G401 (cell line): ENCODE measurements around the gene TREH. TPM values are rescaled to one million over a fixed set of nuclear protein-coding genes. Genes with fewer than 3 reads are reported as not detected.
A peak's percentile ranks its signal among the peaks of the same experiment; 100 is the strongest.

Experiments
- DNase-seq: peaks from one replicate; pipeline ENCODE4 v3.0.0-alpha.2; 2015; ENCODE audit warnings: low spot score
- in situ Hi-C: cut with HindIII; loops from 2 replicates; pipeline ENCODE4 v1.10.0; 2016; ENCODE audit warnings: low sequenced_read_pairs, mixed read lengths
- total RNA-seq: library from RNA; depleted of rRNA; stranded (reverse); fragments of >200 nt; shearing (Covaris generic); gene quantifications from 2 replicates; pipeline ENCODE4 v1.2.3, GENCODE V29; 2014

Gene TREH
- total RNA-seq, 1 experiment from 2014 or later: not detected

DNA sequence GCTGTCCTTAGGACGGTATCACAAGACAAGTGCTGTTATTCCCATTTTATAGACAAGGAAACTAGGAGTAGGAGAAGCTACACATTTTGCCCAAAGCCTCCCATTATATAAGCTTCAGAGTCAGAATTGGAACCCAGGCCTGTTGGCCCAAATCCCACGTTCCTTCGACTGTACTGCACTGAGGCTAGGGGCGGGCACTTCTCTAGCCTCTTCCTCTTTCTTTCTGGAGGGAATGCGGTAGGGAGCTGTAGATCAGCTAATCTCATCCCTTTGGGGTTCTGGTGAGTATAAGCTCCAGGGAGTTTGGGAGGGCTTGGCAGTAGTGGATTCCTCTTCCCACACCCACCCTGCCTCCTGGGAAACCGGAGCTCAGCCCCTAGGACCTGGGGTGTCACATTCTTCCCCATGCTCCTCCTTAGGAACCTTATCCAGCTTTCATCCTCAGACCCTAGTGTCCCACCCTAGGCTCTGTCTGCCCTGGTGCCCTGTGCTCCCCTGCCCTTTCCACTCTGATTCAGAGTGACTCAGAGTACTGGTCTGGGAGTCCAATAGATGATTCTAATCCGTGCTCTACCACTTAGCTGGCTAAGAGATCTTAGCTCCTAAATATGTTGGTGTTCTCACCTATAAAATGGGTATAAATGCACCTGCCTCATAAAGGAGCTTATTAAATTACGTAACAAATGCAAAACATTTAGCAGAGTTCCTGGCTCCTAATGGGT is 42.7 kb downstream of the TREH start:
- in situ Hi-C loops: no loop called here
- no peak for DNase-seq

DNA sequence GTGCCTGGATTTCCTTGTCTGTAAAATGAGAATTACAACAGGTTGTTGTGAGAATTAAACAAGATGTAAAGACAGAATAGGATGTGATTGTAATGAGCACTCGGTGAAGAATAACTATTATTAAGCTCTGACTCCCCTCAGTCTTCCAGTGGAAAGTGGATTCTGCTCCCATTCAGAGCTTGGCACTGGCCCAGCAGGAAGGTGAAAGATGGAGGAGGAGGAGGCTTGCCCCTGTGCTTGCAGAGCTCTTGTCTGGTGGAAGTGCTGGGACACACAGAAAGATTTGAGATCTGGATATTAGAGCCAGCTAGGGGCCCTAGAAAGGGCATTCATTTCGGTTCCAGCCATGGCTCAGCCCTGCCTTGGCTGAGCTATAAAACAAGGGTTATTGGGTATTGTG is 43.8 kb downstream of the TREH start:
- in situ Hi-C loops: no loop called here
- DNase-seq: no peak

DNA sequence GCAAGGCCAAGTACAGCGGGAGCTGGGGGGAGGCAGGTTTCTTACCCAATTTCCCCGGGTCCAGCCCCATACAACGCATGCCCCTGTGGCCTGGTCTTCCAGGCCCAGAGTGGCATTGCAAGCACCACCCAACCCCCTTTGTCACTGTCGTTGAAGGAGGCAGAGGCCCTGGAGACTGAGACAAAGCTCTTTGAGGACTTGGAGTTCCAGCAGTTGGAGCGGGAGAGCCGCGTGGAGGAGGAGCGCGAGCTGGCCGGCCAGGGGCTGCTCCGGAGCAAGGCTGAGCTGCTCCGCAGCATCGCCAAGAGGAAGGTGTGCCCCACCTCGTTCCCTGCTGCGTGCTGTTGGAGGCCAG is 44.2 kb downstream of the TREH start:
- in situ Hi-C loops: no loop called here
- peak; percentile 60 for DNase-seq

DNA sequence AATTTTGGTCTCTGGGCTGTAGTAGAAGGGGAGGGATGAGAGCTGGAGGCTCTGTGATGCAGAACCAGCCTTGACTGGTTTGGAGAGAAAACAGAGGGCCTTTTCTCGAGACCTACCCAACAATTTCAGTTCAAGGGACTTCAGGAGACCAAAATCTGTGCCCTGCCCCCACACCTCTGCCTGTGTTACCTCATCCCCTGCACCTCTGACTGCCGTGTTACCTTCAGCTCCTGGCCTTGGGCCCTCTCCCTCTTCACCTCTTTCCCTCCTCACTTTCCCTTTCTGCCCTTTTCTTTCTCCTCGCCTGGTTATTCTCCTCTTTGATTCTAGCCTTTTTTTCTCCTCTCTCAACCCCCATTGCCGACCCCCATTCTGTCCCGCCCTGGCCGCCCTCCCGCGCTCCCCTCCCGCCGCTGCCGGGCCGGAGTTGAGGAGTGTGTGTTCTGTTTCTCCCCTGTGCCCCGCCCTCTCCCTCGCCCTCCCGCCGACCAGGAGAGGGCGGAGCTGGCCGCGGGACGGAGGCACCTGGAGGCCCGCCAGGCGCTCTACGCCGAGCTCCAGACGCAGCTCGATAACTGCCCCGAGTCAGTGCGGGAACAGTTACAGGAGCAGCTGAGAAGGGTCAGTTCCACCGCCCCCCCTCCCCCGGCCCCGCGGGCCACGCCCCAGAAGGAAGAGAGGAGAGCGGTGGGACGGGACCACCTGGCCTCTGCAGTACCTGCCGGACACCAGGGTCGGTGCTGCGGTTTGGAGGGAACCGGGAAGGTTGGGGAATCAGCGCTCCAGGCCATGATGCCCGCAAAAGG is 44.8 kb downstream of the TREH start:
- peak; percentile 85 for DNase-seq
- in situ Hi-C loops: no loop called here

DNA sequence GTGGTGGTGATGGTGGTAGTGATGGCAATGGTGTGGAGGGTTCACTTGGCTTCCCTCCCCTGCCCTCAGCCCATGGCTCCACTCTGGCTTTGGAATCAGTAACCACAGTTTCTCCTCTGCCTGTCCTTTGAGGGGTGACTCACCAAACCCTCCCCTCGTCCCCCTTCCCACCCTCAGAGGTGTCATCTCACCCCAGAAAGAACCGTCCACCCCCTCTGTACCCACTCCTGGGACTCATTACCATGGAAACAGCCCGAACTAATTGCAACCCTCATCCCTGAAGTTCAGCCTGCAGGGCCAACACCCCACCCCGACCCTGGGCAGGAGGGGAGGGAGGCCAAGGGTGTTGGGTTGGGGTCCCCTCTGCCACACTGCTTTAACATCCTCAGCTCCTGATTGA is 45.5 kb downstream of the TREH start:
- DNase-seq: no peak
- in situ Hi-C loops: no loop called here

DNA sequence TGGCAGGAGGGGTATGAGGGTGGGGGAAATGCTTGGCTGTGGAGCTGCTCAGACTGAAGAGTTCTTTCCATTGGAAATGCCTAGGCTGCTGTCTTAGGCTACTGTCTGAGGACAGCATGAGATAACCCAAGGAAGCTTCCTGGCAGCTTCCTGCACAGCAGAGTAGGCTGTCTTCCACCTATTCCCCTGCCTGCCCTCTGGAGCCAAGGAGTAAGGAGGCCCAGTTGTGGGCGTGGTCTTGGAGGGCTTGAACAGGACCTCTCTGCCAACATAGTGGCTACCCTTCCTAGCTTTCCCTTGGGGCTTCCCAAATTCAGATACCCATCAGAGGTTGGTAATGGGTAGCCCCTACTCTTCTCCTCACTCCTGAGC is 46.1 kb downstream of the TREH start:
- in situ Hi-C loops: no loop called here
- DNase-seq: no peak

DNA sequence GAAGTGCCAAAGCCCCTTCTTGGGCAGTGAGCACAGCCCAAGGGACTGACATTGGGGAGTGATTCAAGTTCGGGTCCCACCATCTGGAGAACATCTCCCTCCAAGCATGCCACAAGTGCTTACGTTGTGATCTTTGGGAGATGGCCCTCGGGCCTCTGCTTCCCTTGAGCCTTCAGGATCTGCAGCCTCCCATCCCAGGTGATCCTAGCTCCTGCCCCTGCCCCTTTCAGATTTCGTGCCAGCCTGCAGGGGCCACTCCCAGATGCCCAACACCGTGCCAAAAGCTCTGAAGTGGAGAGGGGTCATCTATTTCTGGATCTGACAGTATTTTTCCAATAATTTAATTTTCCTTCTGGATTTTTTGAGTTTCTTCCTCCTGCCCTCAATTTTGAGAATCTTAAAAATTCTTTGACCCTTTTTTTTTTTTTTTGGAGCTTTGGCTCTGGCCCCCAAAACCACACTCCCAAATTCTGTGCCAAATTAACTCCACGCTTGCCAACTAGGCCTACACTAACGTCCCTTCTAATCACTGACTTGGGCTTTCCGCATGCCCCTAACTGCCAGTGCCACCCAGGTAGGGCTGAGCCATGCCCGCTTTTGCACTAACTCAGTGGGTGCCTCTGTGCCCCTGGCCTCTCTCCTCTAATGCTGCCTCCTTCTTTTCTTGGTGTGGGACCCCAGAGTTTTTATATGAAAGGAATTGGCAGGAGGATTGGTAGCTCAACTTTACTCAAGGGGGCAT is 46.7 kb downstream of the TREH start:
- DNase-seq: no peak
- in situ Hi-C loops: no loop called here

DNA sequence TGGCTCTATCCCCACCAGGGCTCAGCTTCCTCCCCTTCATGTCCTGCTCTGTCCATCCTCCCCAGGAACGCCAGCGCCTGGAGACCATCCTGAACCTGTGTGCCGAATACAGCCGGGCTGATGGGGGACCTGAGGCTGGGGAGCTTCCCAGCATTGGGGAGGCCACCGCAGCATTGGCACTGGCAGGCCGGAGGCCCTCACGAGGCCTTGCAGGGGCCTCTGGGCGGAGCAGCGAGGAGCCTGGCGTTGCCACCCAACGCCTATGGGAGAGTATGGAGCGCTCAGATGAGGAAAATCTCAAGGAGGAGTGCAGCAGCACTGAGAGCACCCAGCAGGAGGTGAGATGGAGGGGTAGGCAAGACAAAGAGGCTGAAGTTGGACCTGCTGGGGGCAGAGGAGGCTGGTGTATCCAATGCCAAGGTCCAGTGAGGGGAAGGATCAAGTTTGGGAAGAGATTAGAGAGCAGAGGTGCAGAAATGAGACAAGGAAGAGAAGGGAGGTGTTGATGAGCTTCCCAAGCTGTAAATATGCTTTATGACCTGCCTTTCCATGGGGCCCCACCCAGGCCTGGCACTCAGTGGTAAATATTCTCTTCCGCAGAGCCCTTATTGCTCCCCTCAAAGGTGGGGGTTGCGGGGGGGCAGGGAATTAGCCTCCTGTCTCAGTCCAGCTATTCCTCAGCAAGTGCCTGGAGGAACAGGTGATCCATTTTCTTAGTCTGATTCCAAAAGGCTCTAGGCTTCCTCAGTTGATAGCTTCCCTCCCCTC is 48.1 kb downstream of the TREH start:
- no peak for DNase-seq
- in situ Hi-C loops: no loop called here

DNA sequence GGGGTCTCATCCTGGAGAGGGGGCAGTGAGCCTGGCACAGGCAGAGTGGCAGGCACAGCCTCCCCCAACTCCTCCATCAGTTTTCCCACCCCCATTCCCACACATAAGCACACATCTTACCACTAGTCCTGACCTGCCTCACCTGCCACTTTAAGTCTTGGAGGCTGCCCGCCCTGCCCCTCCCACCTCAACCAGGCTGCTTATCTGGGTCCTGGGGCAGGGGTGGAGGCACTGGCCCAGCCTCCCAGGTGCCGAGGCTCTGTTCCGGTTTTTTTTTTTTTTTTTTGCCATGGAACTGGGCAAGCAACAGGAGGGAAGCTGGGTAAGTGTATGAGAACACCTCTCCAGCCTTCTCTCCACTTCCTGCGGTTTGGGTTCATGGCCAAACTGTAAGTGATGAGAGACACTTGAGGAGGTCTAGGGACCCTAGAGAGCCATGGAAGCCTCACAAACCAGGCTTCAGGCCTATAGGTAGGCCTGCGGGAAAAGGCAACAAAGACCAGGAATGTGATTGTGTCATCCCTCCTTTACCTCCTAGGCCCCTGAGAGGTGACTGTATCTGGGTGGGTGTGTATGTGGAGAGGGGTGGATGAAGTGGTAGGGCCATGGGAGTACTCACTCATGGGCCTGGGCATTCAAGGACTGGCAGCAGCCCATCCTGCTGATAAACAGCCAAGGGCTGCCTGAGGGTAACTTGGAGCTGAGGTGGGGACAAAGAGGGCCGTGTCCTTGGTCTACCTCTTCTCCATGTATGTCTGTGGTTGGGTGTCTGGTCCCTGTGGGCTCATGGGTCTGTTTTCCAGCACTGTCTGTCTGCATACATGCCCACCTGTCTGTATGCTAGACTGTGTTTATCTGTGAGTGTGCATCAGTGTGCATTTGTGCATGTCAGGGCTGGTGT is 49.4 kb downstream of the TREH start:
- DNase-seq: no peak
- in situ Hi-C loops: no loop called here

DNA sequence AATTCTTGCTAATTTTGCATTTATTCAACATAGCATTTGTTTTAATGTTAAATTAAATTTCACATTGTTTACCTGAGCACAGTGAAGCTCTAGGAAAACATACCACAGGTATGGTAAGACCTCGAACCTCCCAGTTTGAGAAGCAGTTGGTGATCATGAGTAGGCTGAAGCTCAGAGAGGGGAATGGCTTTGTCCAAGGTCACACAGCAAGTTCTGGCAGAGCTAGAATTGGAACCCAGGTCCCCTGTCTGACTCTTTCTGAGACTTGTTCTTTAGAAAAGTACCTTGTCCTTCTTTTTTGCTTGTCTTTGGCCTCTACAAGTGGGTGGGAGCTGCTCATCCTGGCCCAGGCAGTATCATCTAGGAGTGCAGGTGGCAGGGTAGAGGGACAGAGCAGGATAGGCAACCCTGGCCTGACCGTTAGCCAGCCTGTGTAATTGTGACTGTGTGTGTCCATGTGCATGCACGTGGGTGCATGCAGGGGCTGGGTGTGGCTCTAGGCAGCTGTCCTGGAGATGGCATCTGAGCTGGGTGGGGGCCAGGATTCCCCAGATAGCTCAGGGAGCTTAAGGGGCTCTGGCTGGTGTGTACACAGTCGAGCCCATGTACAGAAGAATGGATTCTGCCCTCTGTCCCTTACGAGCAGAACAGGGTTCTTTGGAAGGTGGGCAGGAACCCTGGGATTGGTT is 50.4 kb downstream of the TREH start:
- in situ Hi-C loops: no loop called here

DNA sequence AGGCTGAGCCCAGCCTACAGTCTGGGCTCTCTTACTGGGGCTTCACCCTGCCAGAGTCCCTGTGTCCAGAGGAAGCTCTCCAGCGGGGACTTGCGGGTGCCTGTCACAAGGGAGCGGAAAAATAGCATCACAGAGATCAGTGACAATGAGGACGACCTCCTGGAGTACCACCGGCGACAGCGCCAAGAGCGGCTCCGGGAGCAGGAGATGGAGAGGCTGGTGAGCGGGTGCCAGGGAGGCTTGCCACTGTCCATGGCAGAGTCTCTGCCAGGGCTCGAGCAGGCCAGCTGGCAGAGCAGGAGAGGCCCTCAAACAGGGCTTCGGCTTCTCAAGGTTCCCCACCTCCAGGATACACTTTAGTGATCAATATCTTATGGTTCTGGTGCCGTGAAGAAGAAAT is 51.0 kb downstream of the TREH start:
- DNase-seq: peak; percentile 95
- in situ Hi-C loops: no loop called here

More for the DNA sequence above, 50.4 kb downstream of the TREH start:
- DNase-seq: no peak

DNA sequence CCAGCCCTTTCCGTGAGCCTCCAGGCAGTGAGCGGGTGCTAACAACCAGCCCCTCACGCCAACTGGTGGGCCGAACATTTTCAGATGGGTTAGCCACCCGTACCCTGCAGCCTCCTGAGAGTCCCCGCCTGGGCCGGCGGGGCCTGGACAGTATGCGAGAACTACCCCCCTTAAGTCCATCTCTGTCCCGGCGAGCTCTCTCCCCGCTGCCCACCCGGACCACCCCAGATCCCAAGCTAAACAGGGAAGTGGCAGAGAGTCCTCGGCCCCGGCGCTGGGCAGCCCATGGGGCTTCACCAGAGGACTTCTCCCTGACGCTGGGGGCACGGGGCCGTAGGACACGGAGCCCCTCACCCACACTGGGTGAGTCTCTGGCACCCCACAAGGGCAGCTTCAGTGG is 51.4 kb downstream of the TREH start:
- in situ Hi-C loops: no loop called here
- no peak for DNase-seq

DNA sequence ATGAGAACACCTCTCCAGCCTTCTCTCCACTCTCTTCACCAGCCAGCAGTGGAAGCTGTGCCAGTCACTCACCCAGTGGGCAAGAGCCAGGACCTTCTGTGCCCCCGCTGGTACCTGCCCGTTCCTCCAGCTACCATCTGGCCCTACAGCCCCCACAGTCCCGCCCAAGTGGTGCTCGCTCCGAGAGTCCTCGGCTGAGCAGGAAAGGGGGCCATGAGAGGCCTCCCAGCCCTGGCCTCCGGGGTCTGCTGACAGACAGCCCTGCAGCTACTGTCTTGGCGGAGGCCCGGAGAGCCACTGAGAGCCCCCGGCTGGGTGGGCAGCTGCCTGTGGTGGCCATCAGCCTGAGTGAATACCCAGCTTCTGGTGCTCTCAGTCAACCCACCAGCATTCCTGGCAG is 51.9 kb downstream of the TREH start:
- in situ Hi-C loops: no loop called here
- DNase-seq: no peak

DNA sequence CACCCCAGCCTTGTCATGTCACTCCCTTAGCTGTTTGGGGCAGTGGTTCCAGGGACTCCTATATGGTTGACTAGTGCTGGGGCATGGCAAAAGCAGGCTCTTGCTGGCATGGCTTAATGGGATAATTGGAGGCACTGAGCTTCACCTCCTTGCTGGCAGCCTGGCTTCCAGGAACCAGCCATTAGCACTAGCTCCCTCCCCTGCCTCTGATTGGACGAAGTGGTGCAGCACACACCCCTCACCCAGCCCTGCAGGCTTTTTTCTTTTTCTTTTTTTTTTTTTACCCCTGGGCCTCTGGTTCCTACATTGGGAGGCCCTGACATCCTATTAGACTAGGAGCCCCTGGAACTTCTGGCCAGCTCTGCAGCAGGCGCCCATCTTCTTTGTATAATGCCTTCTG is 53.5 kb downstream of the TREH start:
- DNase-seq: no peak
- in situ Hi-C loops: no loop called here

DNA sequence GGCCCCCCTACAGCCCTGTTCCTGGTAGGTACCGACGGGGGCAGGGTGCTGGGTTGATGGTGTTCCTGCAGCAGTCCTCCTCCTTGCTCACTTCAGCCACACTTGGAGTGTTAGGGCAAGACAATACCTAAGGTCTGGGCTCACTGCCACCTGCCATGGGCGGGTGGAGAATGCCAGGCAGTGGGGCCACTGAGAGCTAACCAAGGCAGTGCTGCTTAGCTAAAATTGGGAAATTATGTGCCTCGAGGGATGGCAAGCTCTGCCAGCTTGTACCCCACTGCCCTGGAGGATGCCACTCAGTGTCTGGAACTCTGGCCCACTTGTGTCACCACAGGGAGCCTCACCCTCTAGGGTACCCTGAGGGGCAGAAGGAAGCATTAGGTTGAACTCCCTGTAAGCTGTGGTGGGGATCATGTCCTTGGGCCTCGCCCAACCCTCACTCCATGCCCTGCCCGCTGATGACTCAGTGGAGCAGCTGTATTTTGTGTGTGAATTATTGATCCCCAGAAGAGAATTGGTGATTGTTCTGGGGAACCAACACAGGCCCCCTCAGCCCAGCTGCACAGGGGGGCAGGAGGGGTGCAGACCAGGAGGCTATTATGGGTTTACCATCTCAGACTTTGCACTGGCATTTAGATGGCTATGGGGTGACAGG is 54.3 kb downstream of the TREH start:
- peak; percentile 64 for DNase-seq
- in situ Hi-C loops: no loop called here

DNA sequence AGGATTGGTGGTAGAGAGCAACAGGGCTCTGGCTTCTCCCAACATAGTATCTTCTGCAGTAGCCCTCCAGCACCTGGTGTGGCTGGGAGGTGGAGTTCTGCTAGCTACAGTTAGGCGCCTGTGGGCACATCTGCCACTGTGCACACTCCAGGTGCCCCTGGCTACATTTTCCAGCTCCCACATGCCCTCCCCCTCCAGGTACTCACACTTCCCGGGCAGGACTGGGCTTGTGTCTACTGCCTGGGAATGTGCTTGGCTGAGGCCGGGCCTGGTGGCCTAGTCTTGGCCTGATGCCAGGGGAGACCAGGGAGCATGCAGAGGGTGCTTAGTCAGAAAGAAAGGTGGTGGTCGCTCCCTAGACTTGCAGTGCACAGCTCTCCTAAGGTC is 56.2 kb downstream of the TREH start:
- no peak for DNase-seq
- in situ Hi-C loops: no loop called here

DNA sequence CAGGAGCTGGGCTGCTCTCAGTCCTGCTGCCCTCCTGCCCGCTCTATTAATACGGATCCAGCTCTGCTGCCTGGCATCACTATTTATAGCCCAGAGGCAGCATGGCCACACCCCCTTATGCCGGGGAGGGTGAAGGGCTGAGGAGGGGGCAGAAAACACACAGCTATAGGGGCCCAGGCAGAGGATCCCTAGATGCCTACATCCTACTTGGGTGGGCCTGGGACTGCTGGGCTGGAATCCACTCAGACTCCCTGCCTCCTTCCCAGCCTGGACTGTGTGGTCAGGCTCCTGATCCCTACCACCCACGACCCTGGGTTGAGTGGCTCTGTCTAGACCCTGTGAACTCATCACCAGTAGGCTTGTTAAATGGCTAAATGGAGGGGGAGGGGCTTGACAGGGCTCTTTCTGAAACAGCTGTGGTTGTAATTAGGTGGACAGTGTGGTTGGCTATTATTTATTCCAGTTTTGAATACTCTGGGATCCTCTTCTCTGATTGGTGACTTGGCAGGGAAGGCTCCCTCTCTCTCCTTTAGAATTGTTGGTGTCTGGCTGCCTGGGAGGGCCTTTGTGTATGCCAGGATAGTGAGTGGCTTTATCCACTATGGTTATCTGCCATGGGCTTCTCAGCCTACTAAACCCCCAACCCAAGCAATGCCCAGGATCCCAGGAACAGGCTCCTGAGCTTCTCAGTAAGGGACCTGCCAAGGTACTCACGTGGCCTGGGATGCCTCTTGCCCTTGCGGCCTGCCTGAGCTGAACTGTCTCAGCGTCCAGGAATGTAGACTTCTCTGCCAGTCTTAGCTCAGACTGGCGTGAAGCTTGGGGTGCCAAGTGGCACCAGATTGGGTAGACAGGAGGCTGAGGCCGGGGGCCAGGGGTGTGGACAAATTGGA is 56.8 kb downstream of the TREH start:
- peak; percentile 87 for DNase-seq
- in situ Hi-C loops: no loop called here
